Stimulated activated naive CD8-positive, alpha-beta T cell treated with anti-CD3 and anti-CD28 coated beads, Interleukin-15, amount 100 ng/mL, for 72 hours (primary cell): ENCODE measurements around the gene CAPZA1.

Experiments
- ATAC-seq: fragments of 150-1000 bp; cut with Tn5 transposase; 2 replicates; pipeline ENCODE4 v1.10.0; 2021; ENCODE audit warnings: mild to moderate bottlenecking, moderate library complexity
- DNase-seq, 2 donors: peaks; one replicate each; pipeline ENCODE4 v3.0.0; 2021 to 2022
- H3K27ac Mint-ChIP-seq, 2 donors: one replicate each; pipeline ENCODE4 v1.8.0; 2022; ENCODE audit warnings: mild to moderate bottlenecking in 2 of 2, mixed read lengths in 2 of 2, moderate library complexity in 2 of 2
- H3K27me3 Mint-ChIP-seq: one replicate; pipeline ENCODE4 v1.8.0; 2022; ENCODE audit warnings: mixed read lengths
- H3K4me1 Mint-ChIP-seq: one replicate; pipeline ENCODE4 v1.8.0; 2022; ENCODE audit warnings: mild to moderate bottlenecking, mixed read lengths
- H3K4me3 Mint-ChIP-seq, 2 donors: one replicate each; pipeline ENCODE4 v1.8.0; 2022; ENCODE audit warnings: mild to moderate bottlenecking in 2 of 2, mixed read lengths in 2 of 2, moderate library complexity in 1 of 2
- H3K9me3 Mint-ChIP-seq, 2 donors: one replicate each; pipeline ENCODE4 v1.8.0; 2022; ENCODE audit warnings: mixed read lengths in 2 of 2

The CAPZA1 gene

GRCh38 chr1:112700290-112701226 lies 80.9 kb downstream of the CAPZA1 start:
- peaks cover 65% of the 10 kb centered on the region for H3K4me1 Mint-ChIP-seq
- H3K27me3 Mint-ChIP-seq, result no peaks in the 10 kb centered on the region
- peak overlapping the region; percentile 81 to 93 for H3K27ac Mint-ChIP-seq
- DNase-seq, result peak; percentile 69 to 74
- ATAC-seq, result peak; percentile 40
- peak overlapping the region; percentile 44 to 57 for H3K4me3 Mint-ChIP-seq
- no peaks in the 10 kb centered on the region for H3K9me3 Mint-ChIP-seq

- Mint-ChIP-seq H3K9me3 (no peaks in the 10 kb centered on the region), H3K27ac (peak overlapping the region; percentile 87 to 93), H3K4me3 (peak overlapping the region; percentile 38 to 57), H3K27me3 (no peaks in the 10 kb centered on the region), H3K4me1 (peaks cover 74% of the 10 kb centered on the region)
- ATAC-seq (no peak), DNase-seq (no peak)
These were observed 81.8 kb downstream of the CAPZA1 start for GRCh38 chr1:112701227-112702066.

GRCh38 chr1:112702067-112702395 lies 82.4 kb downstream of the CAPZA1 start:
- Mint-ChIP-seq H3K27me3 (no peaks in the 10 kb centered on the region), H3K9me3 (no peaks in the 10 kb centered on the region), H3K27ac (peak overlapping the region; percentile 64 to 87), H3K4me3 (peak overlapping the region in 1 of 2 donors; percentile 1), H3K4me1 (peaks cover 76% of the 10 kb centered on the region)
- ATAC-seq (no peak), DNase-seq (no peak)

- H3K9me3 Mint-ChIP-seq, result no peaks in the 10 kb centered on the region
- no peak for ATAC-seq
- H3K27me3 Mint-ChIP-seq, result peaks cover 4% of the 10 kb centered on the region
- H3K4me3 Mint-ChIP-seq, result no peak overlapping the region
- H3K4me1 Mint-ChIP-seq, result peaks cover 80% of the 10 kb centered on the region
- DNase-seq, result no peak
- peak overlapping the region in 1 of 2 donors; percentile 4 for H3K27ac Mint-ChIP-seq
These were observed 83.0 kb downstream of the CAPZA1 start for GRCh38 chr1:112702420-112703261.

GRCh38 chr1:112703706-112704105 lies 84.1 kb downstream of the CAPZA1 start:
- peak overlapping the region in 1 of 2 donors; percentile 88 for H3K4me3 Mint-ChIP-seq
- no peak overlapping the region for H3K27ac Mint-ChIP-seq
- no peaks in the 10 kb centered on the region for H3K9me3 Mint-ChIP-seq
- H3K4me1 Mint-ChIP-seq, result peaks cover 84% of the 10 kb centered on the region
- ATAC-seq, result no peak
- H3K27me3 Mint-ChIP-seq, result peaks cover 15% of the 10 kb centered on the region
- no peak for DNase-seq

GRCh38 chr1:112704391-112704933 lies 84.8 kb downstream of the CAPZA1 start:
- peaks cover 21% of the 10 kb centered on the region for H3K27me3 Mint-ChIP-seq
- ATAC-seq, result peak; percentile 64
- no peaks in the 10 kb centered on the region for H3K9me3 Mint-ChIP-seq
- H3K27ac Mint-ChIP-seq, result peak overlapping the region in 1 of 2 donors; percentile 75
- H3K4me1 Mint-ChIP-seq, result peaks cover 86% of the 10 kb centered on the region
- H3K4me3 Mint-ChIP-seq, result peak overlapping the region; percentile 84 to 88
- DNase-seq, result peak in 1 of 2 donors; percentile 58

GRCh38 chr1:112704934-112705627 lies 85.4 kb downstream of the CAPZA1 start:
- Mint-ChIP-seq H3K9me3 (no peaks in the 10 kb centered on the region), H3K4me1 (peaks cover 86% of the 10 kb centered on the region), H3K27ac (peak overlapping the region; percentile 75 to 90)

GRCh38 chr1:112706505-112707220 lies 87.0 kb downstream of the CAPZA1 start, which contains the start of gene RHOC:
TSS of gene RHOC (minus strand) at chr1:112707127. CDS start at chr1:112703799, 3,328 bp downstream.
- peak in 1 of 2 donors; percentile 51 for DNase-seq
- Mint-ChIP-seq H3K27ac (peak within 1 kb of the TSS; percentile 20 to 77), H3K27me3 (peaks cover 21% of the 10 kb centered on the region), H3K9me3 (no peaks in the 10 kb centered on the region), H3K4me1 (peaks cover 76% of the 10 kb centered on the region), H3K4me3 (peak within 1 kb of the TSS; percentile 59 to 84)
- ATAC-seq, result peak; percentile 59

More at GRCh38 chr1:112704934-112705627, 85.4 kb downstream of the CAPZA1 start:
- Mint-ChIP-seq H3K27me3 (peaks cover 21% of the 10 kb centered on the region), H3K4me3 (peak overlapping the region; percentile 84 to 88)
- DNase-seq (peak; percentile 48 to 70), ATAC-seq (peak; percentile 82)

GRCh38 chr1:112707221-112708001 lies 87.8 kb downstream of the CAPZA1 start:
- ATAC-seq (peak; percentile 58), DNase-seq (peak; percentile 71 to 72)
- peaks cover 27% of the 10 kb centered on the region for H3K27me3 Mint-ChIP-seq
- H3K4me3 Mint-ChIP-seq, result peak overlapping the region; percentile 59 to 78
- no peaks in the 10 kb centered on the region for H3K9me3 Mint-ChIP-seq
- peak overlapping the region in 1 of 2 donors; percentile 77 for H3K27ac Mint-ChIP-seq
- H3K4me1 Mint-ChIP-seq, result peaks cover 74% of the 10 kb centered on the region

GRCh38 chr1:112708002-112708448 lies 88.4 kb downstream of the CAPZA1 start:
- Mint-ChIP-seq H3K27ac (peak overlapping the region in 1 of 2 donors; percentile 20), H3K4me1 (peaks cover 68% of the 10 kb centered on the region), H3K9me3 (no peaks in the 10 kb centered on the region), H3K27me3 (peaks cover 34% of the 10 kb centered on the region), H3K4me3 (peak overlapping the region; percentile 59 to 78)
- no peak for DNase-seq
- ATAC-seq, result no peak

- Mint-ChIP-seq H3K27me3 (peaks cover 38% of the 10 kb centered on the region), H3K4me1 (peaks cover 64% of the 10 kb centered on the region), H3K27ac (no peak overlapping the region), H3K9me3 (no peaks in the 10 kb centered on the region), H3K4me3 (no peak overlapping the region)
- no peak for ATAC-seq
- no peak for DNase-seq
These were observed 88.9 kb downstream of the CAPZA1 start for GRCh38 chr1:112708489-112708888.

- Mint-ChIP-seq H3K27ac (no peak overlapping the region), H3K4me1 (peaks cover 60% of the 10 kb centered on the region), H3K9me3 (no peaks in the 10 kb centered on the region), H3K27me3 (peaks cover 51% of the 10 kb centered on the region), H3K4me3 (no peak overlapping the region)
- ATAC-seq (no peak), DNase-seq (no peak)
These were observed 90.5 kb downstream of the CAPZA1 start for GRCh38 chr1:112710159-112710558.

GRCh38 chr1:112710586-112710985 lies 91.0 kb downstream of the CAPZA1 start:
- Mint-ChIP-seq H3K4me3 (no peak overlapping the region), H3K27me3 (peaks cover 51% of the 10 kb centered on the region), H3K9me3 (no peaks in the 10 kb centered on the region)

More at GRCh38 chr1:112710586-112710985, 91.0 kb downstream of the CAPZA1 start:
- no peak overlapping the region for H3K27ac Mint-ChIP-seq
- H3K4me1 Mint-ChIP-seq, result peaks cover 59% of the 10 kb centered on the region
- no peak for ATAC-seq
- no peak for DNase-seq
